GM19025 (cell line): ENCODE data around the gene OTOP2.
"Not testable (repeated sequence)": the region's sequence is repeated elsewhere in the genome, so short reads cannot be mapped to it uniquely, and the experiment has no call there.

Experiments used
- ATAC-seq: cut with Tn5 transposase; IDR thresholded peaks from one replicate; pipeline ENCODE4 v1.9.1; 2021; ENCODE audit warnings: mild to moderate bottlenecking, low read depth, moderate library complexity; ENCODE audit not compliant: unreplicated experiment

The OTOP2 gene

DNA sequence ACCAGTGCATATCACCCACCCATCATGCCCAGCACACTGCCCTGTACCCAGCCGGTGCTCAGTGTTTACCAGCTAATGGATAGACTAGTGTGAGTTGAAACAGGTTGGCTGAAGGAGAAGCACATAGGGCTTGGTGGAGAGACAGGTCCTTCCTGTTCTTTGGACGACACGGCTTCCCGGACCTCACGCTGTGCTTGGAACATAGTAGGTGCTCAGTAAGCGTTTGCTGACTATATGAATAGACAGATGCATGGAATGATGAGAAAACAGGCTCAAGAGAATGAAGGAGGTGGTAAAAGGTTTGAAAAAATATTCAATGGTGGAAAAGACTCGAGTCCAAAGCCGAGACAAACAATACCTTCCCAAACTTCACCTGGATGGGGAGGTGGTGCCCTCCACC lies 23.9 kb upstream of the OTOP2 start:
- no peak for ATAC-seq

DNA sequence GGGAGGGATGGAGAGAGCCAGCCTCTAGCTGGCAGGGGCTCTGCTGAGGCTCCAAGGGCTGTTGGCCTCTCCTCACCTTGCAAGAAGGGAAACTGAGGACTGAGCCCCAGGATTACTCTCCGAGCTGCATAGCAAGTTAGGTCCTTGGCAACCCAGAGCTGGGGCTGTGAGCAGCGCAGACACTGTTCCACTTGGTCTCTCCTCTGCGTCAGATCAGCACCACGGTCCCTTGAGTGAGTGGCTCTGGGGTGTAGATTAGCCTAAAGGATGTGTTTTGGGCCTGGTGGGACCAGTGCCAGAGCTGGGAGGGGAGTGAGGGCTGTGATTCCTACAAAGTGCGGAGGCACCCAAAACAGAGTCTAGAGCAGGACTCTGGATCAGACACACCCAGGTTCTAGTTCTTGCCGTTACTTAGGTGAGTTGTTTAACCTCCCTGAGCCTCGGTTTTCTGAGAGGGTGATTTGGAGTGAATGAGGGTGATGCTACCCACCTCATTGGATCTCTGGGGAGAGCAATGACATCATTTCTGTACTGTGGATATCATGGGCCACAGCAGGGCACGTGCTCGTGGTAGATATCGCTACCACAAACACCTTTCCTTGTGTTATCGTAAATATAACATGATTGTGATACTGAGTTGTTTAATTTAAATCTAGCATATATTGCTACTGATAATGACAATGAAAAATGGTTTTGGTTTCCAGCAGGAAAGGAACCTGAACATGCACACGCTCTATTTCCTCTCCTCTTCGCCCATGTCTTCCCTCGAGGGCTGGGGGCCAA lies 22.5 kb upstream of the OTOP2 start:
- ATAC-seq: no peak

DNA sequence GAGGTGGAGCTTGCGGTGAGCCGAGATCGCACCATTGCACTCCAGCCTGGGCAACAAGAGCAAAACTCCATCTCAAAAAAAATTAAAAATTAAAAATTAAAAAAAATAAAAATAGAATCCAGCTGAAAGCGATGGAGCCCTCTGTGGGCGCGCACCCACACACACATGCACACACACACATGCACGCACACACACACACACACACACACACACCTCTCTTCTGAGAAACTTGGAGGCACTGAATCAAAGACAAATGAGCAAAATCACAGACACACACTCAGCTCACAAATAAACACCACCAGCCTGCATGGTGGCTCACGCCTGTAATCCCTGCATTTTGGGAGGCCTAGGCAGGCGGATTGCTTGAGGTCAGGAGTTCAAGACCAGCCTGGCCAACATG lies 21.0 kb upstream of the OTOP2 start:
- no peak for ATAC-seq

DNA sequence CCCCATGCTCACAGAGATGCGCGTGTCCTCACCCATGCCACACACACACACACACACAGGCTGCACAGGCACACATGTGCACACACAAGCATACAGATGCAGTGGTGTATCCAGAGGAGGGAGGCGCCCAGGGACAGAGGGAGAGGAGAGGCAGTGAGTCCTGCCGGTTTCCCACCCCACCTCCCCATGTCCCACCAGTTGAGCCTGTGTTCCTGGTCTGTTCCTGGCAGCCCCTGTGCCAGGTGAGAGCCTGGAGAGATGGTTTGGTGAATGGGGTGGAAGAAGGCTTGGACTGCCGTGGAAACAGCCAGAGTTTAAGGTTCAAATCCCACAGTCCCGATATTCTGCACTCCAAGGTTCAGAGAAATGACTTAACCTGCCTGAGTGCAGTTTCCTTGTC lies 20.4 kb upstream of the OTOP2 start:
- ATAC-seq: no peak

DNA sequence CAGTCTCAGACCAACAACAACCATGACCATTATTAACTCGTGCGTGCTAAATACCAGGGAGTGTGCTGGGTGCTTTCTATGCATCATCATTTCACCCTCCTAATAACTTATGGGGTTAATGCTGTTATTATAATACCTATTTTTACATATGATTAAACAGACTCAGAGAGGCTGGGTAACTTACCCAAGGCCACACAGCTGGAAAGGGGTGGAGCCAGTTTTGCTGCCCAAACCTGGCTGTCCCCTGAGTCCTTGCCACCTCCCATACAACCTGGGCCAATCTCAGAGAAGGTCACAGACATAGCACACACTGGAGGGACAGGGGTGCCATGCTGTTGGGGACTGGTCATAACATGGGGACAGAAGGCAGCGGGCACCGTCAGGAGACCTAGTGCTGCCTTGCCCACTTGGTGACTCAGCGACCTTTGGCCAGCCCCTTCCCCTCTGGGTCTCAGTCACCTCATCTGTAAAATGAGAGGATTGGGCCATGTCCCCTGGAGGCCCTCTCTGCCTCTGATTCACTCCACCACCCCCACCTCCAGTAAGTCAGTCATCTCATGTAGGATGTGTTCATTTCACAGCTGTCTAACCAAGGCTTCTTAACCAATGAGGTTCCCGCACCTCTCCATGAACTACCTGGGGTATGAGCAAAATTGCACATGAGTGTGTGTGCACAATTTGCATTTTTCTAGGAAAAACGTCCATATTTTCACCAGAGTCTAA lies 19.2 kb upstream of the OTOP2 start:
- no peak for ATAC-seq

DNA sequence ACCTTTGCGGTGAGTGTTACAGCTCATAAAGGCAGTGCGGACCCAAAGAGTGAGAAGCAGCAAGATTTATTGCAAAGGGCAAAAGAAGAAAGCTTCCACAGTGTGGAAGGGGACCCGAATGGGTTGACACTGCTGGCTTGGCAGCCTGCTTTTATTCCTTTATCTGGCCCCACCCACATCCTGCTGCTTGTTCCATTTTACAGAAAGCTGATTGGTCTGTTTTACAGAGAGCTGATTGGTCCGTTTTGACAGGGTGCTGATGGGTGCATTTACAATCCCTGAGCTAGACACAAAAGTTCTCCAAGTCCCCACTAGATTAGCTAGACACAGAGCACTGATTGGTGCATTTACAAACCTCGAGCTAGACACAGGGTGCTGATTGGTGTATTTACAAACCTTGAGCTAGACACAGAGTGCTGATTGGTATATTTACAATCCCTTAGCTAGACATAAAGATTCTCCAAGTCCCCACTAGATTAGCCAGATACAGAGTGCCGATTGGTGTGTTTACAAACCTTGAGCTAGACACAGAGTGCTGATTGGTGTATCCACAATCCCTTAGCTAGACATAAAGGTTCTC lies 17.8 kb upstream of the OTOP2 start:
- not testable (repeated sequence) for ATAC-seq

DNA sequence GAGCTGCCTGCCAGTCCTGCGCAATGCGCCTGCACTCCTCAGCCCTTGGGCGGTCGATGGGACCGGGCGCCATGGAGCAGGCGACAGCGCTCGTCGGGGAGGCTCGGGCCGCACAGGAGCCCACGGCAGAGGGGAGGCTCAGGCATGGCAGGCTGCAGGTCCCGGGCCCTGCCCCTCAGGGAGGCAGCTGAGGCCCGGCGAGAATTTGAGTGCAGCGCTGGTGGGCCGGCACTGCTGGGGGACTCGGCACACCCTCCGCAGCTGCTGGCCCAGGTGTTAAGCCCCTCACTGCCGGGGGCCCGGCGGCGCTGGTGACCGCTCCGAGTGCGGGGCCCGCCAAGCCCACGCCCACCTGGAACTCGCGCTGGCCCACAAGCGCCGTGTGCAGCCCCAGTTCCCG lies 17.1 kb upstream of the OTOP2 start:
- no peak for ATAC-seq

DNA sequence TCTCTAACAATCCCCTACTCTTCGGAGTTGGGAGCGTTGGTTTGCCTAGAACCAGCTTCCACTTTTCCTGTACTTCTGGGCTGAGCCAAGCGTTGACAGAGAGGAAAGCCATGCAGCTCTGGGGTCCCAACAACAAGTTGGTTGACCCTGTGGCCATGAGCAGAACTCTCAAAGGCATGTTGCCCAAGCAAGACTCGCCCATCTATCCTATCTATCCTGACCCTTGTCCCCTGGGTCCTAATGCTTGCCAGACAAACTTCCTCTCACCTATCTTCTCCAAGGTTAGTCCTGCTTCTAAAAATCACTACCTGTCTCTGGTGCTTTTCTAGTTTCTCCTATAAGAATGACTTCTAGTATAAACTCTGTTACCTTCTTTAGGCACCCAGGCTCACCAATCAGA lies 15.0 kb upstream of the OTOP2 start:
- ATAC-seq: not testable (repeated sequence)

DNA sequence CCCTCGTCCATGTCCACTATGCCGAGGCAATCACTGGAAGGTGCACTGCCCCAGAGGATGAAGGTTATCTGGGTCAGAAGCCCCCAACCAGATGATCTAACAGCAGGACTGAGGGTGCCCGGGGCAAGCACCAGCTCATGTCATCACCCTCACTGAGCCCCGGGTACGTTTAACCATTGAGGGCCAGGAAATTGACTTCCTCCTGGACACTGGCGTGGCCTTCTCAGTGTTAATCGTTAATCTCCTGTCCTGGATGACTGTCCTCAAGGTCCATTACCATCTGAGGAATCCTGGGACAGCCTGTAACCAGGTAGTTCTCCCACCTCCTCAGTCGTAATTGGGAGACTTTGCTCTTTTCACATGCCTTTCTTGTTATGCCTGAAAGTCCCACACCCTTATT lies 12.7 kb upstream of the OTOP2 start:
- ATAC-seq: not testable (repeated sequence)

DNA sequence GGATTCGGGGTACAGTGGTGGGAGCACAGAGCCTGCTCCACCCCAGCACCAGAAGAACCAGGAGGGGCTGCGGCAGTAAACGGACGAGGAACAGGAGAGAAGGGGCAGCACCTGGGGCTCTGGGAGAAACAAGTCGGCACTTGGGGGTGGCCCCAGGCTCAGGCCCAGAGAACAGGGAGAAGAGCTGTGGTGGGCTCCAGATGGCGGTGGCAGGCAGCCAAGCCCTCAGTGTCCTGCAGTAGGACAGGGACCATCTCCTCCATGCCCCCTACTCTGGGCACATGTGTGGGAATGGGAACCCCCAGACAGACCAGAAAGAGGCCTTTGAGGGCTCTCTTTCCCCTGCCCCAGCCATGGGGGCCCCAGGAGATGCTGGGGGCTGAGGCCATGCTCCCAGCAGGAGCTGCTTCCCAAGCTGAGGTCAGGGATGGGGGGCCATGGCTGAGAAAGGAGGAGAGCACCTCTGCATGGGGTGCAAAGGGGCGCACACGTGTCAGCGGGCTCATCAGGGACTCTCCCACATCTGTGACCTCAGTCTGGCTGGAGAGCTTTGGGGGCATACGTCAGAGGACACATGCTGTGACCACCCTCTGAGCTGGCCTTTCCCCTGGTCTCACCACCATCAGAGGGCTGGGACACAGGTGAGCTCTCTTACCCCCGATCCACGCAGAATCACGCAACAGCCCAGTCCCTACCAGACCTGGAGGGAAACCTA lies 7.8 kb upstream of the OTOP2 start:
- ATAC-seq: no peak

DNA sequence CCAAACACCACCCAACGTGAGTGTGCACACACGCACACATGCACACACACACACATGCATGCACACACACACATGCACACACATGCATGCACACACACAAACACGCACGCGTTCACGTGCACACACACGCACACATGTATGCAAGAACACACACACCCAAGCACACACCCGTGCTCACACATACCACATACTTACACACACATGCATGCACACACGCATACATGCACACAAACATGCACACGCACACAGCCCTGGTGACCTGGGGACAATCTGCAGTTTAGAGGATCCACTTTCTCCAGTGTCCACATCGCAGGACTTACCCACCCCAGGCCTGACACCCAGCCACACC lies 7.2 kb upstream of the OTOP2 start:
- no peak for ATAC-seq

DNA sequence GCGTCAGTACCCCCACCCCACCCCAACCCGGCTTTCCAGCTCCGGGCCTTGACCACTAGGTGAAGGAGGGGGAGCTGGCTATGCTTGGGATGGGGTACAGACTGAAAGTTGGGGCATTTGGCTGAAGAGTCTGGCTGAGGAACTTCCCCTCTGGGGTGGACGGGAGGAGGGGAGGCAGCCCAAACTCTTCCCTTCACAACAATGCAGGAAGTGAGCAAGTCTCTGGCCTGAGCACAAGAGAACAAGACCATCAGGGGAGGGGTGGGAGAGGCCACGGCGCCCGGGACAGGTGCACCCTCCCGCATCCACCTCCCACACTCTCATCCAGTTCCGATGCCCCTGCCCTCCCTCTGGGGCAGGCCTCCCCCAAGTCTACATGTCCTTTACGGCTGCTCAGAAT lies 6.6 kb upstream of the OTOP2 start:
- ATAC-seq: no peak

DNA sequence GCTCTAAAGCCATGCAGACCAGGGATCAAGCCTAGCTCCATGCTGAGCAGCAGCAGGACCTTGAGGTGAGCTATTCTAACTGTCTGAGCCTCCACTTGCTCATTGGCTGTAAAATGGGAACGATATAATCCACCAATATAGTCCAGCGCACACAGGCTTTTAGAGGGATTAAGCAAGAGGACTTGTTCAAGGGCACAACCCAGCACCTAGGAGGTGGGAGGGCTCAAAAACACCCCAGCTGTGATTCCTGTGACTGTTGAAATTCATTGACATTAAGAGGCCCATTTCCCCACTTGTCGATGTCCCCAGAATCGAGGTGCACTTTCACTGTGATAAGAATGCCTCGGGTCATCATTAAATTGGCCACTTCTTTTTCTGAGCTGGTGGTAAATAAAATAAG lies 5.2 kb upstream of the OTOP2 start:
- ATAC-seq: no peak

DNA sequence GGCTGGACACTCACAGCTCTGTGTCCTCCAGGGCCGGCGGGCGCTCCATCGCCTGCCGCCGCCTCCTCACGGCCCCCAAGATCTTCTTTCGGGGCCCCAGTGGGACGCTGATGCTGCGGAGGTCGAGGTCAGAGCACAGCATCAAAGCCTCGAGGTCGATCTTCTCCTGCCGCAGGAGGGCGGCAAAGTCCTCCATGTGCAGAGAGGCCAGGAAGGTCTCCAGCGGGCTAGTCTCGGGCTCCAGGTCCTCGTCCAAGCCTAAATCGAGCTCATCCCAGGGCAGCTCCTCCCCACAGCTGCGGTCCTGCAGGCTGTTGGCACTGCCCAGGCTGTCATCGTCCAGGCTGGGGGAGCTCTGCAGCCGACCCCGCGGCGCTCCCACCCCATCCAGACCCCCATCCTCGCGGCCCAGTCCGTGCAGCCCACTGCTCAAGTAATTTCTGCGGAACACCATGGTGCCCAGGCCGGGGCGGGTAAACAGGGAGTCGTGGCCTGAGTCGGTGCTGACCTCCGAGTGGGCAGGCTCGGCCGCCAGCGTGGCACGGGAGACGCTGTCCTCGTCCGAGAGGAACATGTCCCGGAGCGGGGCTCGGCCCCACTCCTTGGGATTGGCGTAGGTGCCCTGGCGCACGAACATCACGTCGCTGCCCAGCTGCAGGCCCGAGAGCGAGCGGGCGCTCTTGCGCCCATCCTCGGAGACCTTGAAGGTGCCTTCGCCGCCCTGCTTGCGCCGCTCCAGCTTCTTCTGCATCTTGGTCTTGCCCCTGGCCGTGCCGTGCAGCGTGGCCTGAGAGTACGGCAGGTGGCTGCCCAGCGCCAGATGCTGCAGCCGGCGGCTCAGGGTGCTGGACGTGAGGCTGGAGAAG lies 4.4 kb upstream of the OTOP2 start:
- no peak for ATAC-seq

DNA sequence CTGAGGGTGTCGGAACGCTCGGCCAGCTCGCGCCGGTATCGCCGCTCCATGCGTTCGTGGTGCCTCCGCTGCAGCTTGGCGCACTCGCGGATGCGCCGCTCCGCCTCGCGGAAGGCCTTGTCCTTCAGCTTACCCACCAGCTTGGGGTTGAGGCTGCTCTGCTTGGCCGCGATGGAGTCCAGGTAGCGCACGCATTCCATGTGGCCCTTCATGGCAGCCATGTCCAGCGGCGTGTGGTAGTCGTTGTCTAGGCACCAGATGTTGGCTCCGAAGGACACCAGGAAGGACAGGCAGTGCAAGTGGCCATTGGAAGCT lies 3.8 kb upstream of the OTOP2 start:
- ATAC-seq: no peak

DNA sequence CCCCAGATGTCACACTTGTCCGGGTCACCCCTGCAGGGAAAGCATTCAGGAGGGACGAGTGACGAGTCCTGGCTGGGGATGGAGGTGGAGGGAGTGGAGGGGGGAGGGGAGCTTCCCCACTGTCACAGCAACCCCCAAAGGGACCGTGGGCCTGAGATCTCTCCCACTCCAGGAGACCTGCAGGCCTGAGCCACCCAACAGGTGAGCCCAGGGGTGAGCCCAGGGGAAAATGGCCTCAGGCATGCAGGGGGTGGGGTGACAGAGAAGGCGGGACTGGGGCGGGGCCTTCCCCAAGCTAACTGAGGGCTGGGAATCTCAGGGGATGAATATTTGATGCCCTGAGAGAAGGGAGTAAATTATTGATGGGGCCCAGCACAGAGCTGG lies 3.4 kb upstream of the OTOP2 start:
- no peak for ATAC-seq

DNA sequence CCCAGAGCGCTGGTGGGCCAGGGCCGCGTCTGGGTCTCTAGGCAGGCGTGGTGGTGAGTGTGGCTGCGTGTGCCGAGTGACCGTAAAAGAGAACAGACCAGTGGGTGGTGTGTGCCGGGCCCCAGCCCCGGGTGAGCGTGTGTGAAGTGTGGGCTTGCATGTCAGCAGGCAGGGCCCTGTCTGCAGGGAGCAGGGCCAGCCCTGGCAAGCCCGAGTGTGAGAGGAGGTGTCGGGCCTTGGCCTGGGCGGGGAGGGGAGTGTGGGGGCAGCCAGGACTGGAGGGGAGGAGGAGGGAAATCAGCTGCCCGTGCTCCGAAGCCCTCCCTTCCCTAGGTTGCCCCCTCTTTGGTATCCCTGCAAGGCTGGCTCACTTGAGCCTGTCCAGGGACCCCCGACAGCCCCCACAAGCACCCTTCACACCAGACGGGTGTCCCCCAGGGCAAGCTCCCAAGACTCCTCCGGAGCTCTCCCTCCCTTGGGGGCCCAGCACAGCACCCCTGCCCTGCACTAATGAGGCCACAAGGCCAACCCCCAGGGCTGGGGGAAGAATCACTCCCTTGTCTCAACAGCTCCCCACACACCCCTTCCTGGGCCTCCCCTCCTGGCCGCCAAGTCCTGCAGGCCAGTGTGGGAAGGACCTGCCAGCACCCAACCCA lies 2.9 kb upstream of the OTOP2 start:
- no peak for ATAC-seq

DNA sequence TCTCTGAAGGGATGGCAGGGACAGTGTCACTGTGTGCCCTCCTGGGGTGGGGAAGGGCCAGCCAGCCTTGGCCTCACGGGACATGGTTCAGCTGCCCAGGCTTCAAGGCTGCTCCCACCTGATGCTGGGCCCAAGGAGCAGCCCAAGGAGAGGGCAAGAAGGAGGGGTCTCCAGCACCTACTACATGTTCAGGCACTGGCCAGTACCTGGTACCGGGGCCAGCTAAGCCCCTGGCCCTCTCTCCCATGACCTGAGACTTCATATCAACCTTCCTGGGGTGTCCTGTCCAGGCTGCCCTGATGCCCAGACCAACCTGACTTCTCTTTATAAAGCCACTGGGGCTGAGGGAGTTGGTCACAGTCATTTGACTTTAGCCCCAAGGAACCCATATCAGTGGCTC lies 2.3 kb upstream of the OTOP2 start:
- no peak for ATAC-seq

DNA sequence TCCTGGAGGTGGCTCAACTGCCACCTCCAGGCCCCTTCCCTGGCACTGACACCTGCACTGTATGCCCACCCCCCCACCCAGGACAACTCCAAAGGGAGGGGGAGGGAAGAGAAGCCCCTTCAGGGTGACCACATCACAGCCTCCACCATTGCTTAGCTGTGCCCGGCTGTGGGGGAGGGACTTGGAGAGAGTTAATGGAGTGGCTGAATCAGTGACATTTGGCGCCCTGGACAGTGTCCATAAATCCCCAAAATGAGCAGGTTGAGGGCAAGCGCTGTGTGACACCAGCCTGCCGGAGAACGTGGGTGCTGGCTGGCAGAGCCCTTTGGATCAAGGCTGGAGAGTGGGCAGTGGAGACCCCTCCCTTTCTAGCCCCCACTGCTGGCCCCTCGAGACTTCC lies 1.9 kb upstream of the OTOP2 start:
- no peak for ATAC-seq
